ENCODE data around the gene BAZ2B.

DNA sequence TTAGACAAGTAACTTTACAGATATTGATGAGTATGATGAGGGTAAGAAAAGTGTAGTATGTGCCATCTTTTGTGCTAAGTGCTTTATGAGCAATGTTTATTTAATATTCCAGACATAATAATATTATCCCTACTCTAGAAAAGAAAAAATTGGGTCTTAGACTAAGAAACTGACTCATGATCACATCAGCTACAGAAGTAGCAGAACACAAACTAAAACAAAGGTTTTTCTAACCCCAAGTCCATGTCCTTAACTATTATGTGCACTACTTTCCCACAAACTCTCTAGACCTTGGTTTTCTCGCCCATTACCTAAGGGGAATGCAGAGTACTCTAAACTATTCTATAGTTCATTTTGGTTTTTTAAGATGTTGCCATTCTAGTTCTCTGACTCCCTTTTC is 64.5 kb downstream of the BAZ2B start:
- TF ChIP-seq, protein P1, sequence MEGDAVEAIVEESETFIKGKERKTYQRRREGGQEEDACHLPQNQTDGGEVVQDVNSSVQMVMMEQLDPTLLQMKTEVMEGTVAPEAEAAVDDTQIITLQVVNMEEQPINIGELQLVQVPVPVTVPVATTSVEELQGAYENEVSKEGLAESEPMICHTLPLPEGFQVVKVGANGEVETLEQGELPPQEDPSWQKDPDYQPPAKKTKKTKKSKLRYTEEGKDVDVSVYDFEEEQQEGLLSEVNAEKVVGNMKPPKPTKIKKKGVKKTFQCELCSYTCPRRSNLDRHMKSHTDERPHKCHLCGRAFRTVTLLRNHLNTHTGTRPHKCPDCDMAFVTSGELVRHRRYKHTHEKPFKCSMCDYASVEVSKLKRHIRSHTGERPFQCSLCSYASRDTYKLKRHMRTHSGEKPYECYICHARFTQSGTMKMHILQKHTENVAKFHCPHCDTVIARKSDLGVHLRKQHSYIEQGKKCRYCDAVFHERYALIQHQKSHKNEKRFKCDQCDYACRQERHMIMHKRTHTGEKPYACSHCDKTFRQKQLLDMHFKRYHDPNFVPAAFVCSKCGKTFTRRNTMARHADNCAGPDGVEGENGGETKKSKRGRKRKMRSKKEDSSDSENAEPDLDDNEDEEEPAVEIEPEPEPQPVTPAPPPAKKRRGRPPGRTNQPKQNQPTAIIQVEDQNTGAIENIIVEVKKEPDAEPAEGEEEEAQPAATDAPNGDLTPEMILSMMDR (conservative IDR thresholded peaks at IDR 0.05), result no peak
- no peak for TF ChIP-seq ZFX (IDR thresholded peaks at IDR 0.05)

Data from C4-2B (cell line).